A549 (cell line): Measurements from ENCODE around the gene POLA1. TPM values are rescaled to one million over a fixed set of nuclear protein-coding genes. Genes with fewer than 3 reads are reported as not detected.
A peak's percentile ranks its signal among the peaks of the same experiment; 100 is the strongest.

Source experiments
- ATAC-seq, 2 experiments: fragments of 200-7000 bp in 1 of 2; fragments of >200 bp in 1 of 2; cut with Nextera tagmentation in 1 of 2; cut with Tn5 transposase in 1 of 2; 3 replicates each; pipeline versions ENCODE4 v1.8.0 to v1.9.1; 2018 to 2020; ENCODE audit warnings: mild to moderate bottlenecking in 1 of 2, moderate library complexity in 1 of 2
- CTCF ChIA-PET: fragments of 300-600 bp; sonication (Branson Sonifier 250); formaldehyde crosslinking; extraction: SDS; loops from one replicate; lab custom pipeline; 2021; ENCODE audit warnings: antibody characterized with exemption, inconsistent platforms; lab: Yijun Ruan, JAX
- POLR2A ChIA-PET: fragments of 350-600 bp; formaldehyde crosslinking; extraction: SDS; loops from one replicate; lab custom pipeline; 2021; ENCODE audit warnings: antibody characterized with exemption, inconsistent platforms; lab: Yijun Ruan, JAX
- DNase-seq, 2 experiments: peaks; one replicate each; pipeline versions ENCODE4 v3.0.0 to v3.0.0-alpha.2; 2011 to 2016; ENCODE audit warnings: low read depth in 1 of 2, low spot score in 1 of 2
- FAIRE-seq: peaks from 2 replicates; lab custom pipeline; 2011; peaks lifted over from hg19 to GRCh38; lab: Jason Lieb, UNC
- H3K27ac ChIP-seq, 2 experiments: fragments of >200 bp; sonication (Bioruptor Twin); formaldehyde crosslinking; 3 replicates each; pipeline ENCODE4 v1.5.1; 2016 to 2017
- H3K4me1 ChIP-seq: fragments of >200 bp; sonication (Bioruptor Twin); formaldehyde crosslinking; 3 replicates; pipeline ENCODE4 v1.6.1; 2016
- H3K4me2 ChIP-seq: fragments of >200 bp; sonication (Bioruptor Twin); formaldehyde crosslinking; 3 replicates; pipeline ENCODE4 v1.6.1; 2016
- H3K4me3 ChIP-seq: fragments of >200 bp; sonication (Bioruptor Twin); formaldehyde crosslinking; 3 replicates; pipeline ENCODE4 v1.5.1; 2016
- H3K9me3 ChIP-seq: fragments of >200 bp; sonication (Bioruptor Twin); formaldehyde crosslinking; 3 replicates; pipeline ENCODE4 v1.6.1; 2016
- CBX8 ChIP-seq: fragments of 200-600 bp; sonication (generic); IDR thresholded peaks from 2 replicates; pipeline ENCODE4 v1.6.1; 2016
- CEBPB ChIP-seq, 2 experiments: fragments of >200 bp in 1 of 2; sonication (Bioruptor Twin) in 1 of 2; formaldehyde crosslinking in 1 of 2; IDR thresholded peaks; 2 replicates each; pipeline ENCODE4 v1.6.1; 2012 to 2016
- CHD2 ChIP-seq: fragments of 150-350 bp; IDR thresholded peaks from 2 replicates; pipeline ENCODE4 v1.6.1; 2014; ENCODE audit warnings: low read length; ENCODE audit not compliant: partially characterized antibody
- FOSB ChIP-seq: fragments of 250-450 bp; sonication (Bioruptor Pico); IDR thresholded peaks from 2 replicates; pipeline ENCODE4 v1.5.0; 2020; ENCODE audit warnings: mild to moderate bottlenecking, moderate library complexity
- HMGXB4 ChIP-seq: fragments of 250-450 bp; sonication (Bioruptor Pico); IDR thresholded peaks from 2 replicates; pipeline ENCODE4 v1.5.0; 2021; ENCODE audit warnings: mild to moderate bottlenecking, moderate library complexity, borderline replicate concordance
- JUN ChIP-seq, 2 experiments: fragments of >200 bp; sonication (Bioruptor Twin); formaldehyde crosslinking; IDR thresholded peaks; 2 replicates in 1 of 2; 3 replicates in 1 of 2; pipeline ENCODE4 v1.6.1; 2016 to 2017
- JUNB ChIP-seq: fragments of >200 bp; sonication (Bioruptor Twin); formaldehyde crosslinking; IDR thresholded peaks from 2 replicates; pipeline ENCODE4 v1.6.1; 2016
- KDM5A ChIP-seq: fragments of 200-600 bp; sonication (generic); IDR thresholded peaks from 2 replicates; pipeline ENCODE4 v1.6.1; 2016; ENCODE audit warnings: antibody characterized with exemption, mild to moderate bottlenecking
- MYC ChIP-seq: IDR thresholded peaks from 2 replicates; pipeline ENCODE4 v1.6.1; 2012; ENCODE audit warnings: mild to moderate bottlenecking, inconsistent platforms, low read length, improper control_type of control experiment, borderline replicate concordance
- PBX3 ChIP-seq: IDR thresholded peaks from 2 replicates; pipeline ENCODE4 v1.6.1; 2012
- PHF8 ChIP-seq: fragments of 200-600 bp; sonication (generic); IDR thresholded peaks from 2 replicates; pipeline ENCODE4 v1.6.1; 2016; ENCODE audit warnings: low read depth, mild to moderate bottlenecking, antibody characterized with exemption, moderate library complexity, borderline replicate concordance
- POLR2AphosphoS2 ChIP-seq: conservative IDR thresholded peaks from 2 replicates; pipeline ENCODE4 v1.6.1; 2012; ENCODE audit warnings: low read length, improper control_type of control experiment, inconsistent platforms
- SREBF2 ChIP-seq: fragments of 450-650 bp; IDR thresholded peaks from 2 replicates; pipeline ENCODE4 v1.6.1; 2014; ENCODE audit warnings: mild to moderate bottlenecking, moderate library complexity
- TFCP2L1 ChIP-seq: fragments of 250-450 bp; sonication (Bioruptor Pico); IDR thresholded peaks from 2 replicates; pipeline ENCODE4 v1.5.0; 2021; ENCODE audit warnings: mild to moderate bottlenecking
- TP53 ChIP-seq: fragments of 250-450 bp; sonication (Bioruptor Pico); IDR thresholded peaks from 2 replicates; pipeline ENCODE4 v1.5.0; 2021; ENCODE audit warnings: mild to moderate bottlenecking, moderate library complexity
- WGBS: methylation state at CpG from one replicate; pipeline ENCODE4 v1.1.6; 2017; ENCODE audit errors: missing lambda C conversion rate; 5-methylcytosine and 5-hydroxymethylcytosine counted together
- polyA plus RNA-seq, 4 experiments: library from polyadenylated mRNA; depleted of rRNA in 3 of 4; stranded (reverse); fragments of >200 nt; fragmentation: RNase III in 1 of 4; extraction: RNeasy Plus Mini Kit Qiagen cat#74134 plus additional on column Dnase treatment in 1 of 4; gene quantifications; 2 replicates in 3 of 4; 3 replicates in 1 of 4; pipeline ENCODE4 v1.2.3, GENCODE V29; 2011 to 2017
- TF ChIP-seq, protein P1 (sequence below): fragments of 250-450 bp; sonication (Bioruptor Pico); IDR thresholded peaks from 2 replicates; pipeline ENCODE4 v1.5.0; 2020; ENCODE audit warnings: low read depth, mild to moderate bottlenecking, moderate library complexity

POLA1 gene
- polyA plus RNA-seq, 2 of the 4 experiments (the other 2 are of a cell fraction), result 8.8 to 17.5 TPM

DNA sequence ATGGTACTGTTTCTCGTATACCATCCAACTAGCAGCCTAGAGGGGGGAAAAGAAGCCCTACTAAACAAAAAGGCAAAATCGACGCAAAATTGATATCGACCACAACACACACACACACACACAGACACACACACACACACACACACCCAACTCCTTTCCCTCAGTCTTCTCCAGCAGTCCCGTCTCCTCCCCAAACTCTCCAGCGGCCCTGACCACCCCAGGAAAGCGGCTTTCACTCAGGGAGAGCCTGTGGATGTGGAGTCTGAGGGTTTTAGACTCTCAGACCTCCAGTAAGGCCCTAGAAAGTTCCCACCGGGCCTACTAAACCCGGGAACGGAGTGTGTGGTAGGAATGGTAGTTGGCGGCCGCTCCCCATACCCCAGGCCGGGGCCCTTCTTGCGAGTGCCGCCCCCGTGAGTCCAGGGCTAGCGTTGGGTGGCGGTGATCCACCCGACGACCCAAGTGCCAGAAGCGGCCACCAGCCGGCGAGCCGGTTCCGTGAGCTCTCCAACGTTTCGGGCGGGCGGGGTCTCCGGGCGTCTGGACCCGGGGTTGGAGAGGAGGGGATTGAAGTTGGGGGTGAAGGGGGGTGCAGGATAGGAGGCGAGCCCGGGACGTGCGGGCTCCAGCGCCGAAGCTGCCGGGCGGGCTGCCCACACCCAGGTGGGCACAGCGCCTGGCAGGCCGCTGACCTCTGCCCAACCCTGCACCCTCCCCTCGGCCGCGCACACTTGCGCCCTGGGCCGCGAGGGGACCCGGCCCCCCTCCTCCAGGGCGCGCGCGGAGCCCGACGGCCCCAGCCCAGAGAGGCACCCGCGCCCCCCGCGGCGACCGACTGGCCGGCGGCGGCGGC, 308.3 kb downstream of the POLA1 start:
- Histone ChIP-seq H3K27ac (no peak overlapping the region), H3K4me1 (no peaks in the 10 kb centered on the region), H3K4me2 (no peak overlapping the region), H3K4me3 (no peak overlapping the region), H3K9me3 (no peaks in the 10 kb centered on the region)
- POLR2A ChIA-PET, result no interaction called here
- DNase-seq (no peak), ATAC-seq (no peak), FAIRE-seq (no peak)
- CTCF ChIA-PET, result no interaction called here
- WGBS, result 95% methylated on average over 25 of the region's 65 CpGs
- TF ChIP-seq CBX8, result no peak

DNA sequence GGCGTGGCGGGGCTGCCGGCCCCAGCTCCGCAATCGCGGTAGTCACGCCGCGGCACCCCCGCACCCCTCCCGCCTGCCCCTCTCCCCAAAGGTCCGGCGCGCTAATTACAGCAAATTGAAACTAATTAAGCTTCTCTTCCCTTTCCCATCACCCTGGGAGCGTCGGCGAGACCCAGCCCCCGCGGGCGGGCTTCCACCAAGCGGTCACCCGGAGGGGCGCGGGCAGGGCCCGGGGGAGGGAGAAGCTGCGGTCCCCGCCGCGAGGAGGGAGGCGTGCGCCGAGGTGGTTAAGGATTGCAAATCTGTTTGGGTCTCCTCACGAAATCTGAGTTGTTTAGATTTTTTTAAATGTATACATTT, 308.9 kb downstream of the POLA1 start:
- no peak overlapping the region for H3K4me2 ChIP-seq
- POLR2A ChIA-PET, result no interaction called here
- H3K4me1 ChIP-seq, result no peaks in the 10 kb centered on the region
- TF ChIP-seq CEBPB (IDR thresholded peaks at IDR 0.05) (no peak), POLR2AphosphoS2 (no peak), SREBF2 (no peak), MYC (no peak), TP53 (CRISPR knock-in tag) (no peak), PBX3 (no peak), CHD2 (no peak), FOSB (no peak)
- TF ChIP-seq, protein P1, sequence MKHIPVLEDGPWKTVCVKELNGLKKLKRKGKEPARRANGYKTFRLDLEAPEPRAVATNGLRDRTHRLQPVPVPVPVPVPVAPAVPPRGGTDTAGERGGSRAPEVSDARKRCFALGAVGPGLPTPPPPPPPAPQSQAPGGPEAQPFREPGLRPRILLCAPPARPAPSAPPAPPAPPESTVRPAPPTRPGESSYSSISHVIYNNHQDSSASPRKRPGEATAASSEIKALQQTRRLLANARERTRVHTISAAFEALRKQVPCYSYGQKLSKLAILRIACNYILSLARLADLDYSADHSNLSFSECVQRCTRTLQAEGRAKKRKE (CRISPR knock-in tag), result no peak
- TF ChIP-seq, all 56 proteins: peak for 0
- no peak for FAIRE-seq
- Histone ChIP-seq H3K9me3 (no peaks in the 10 kb centered on the region), H3K4me3 (no peak overlapping the region), H3K27ac (no peak overlapping the region)
- ATAC-seq, result no peak
- CTCF ChIA-PET, result no interaction called here
- 97% methylated on average over 16 of the region's 33 CpGs for WGBS
- no peak for DNase-seq

GRCh38 chrX:25003066-25003849, 309.5 kb downstream of the POLA1 start:
- ATAC-seq, result no peak
- Histone ChIP-seq H3K4me3 (no peak overlapping the region), H3K9me3 (no peaks in the 10 kb centered on the region), H3K4me1 (no peaks in the 10 kb centered on the region), H3K27ac (no peak overlapping the region), H3K4me2 (no peak overlapping the region)
- CTCF ChIA-PET, result interaction anchor here (1.0 kb wide), 1 partner anchor 9 kb away, joined by 3 read pairs; no protein-coding TSS in a partner anchor
- peak; percentile 13 for FAIRE-seq
- TF ChIP-seq MYC (no peak), PHF8 (no peak), JUN (IDR thresholded peaks at IDR 0.05) (no peak), JUNB (no peak), HMGXB4 (CRISPR knock-in tag) (no peak), KDM5A (no peak), TFCP2L1 (CRISPR knock-in tag) (no peak)
- DNase-seq, result no peak
- 92% methylated on average over 35 of the region's 40 CpGs for WGBS
- POLR2A ChIA-PET, result no interaction called here
